Measurements from ENCODE around the gene CPEB2.

DNA sequence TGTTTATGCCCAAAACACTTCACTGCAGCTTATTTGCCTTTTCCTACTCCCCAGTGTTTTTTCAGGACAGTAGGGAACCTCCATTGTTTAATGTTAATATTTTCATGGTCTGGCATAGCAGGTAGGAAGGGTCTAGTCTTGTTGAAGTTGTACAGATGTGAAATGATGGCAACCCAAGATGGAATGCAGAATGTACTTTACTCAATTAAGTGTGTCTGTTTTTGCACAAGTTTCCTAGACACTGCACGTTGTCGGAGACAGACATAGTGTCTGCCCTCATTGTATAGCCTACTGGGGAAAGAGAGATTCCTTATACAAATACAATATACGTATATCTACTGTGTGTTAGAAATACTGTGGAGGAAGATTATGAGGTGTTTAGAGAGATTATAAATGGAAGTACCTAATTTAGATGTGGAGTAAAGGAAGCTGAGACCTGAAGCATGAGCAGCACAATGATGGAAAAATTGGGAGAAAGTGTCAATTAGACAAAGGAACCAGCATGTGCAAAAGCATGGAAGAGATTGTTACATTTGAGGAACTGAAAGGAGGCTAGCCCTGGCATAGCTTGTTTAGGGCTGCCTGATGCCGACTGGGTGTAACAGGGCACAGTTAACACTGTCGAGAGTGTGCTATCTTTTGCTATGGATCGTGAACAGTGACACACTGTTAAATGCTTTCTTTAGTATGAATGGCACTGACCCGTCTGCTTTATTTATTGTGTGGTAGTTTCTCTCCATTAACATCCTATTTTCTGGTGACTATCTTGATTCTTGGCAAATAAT lies 18.4 kb downstream of the CPEB2 start:
- no peak for TF ChIP-seq POU6F1 (CRISPR knock-in tag; IDR thresholded peaks at IDR 0.05; ENCODE audit: borderline replicate concordance, low read depth)
- no peak for TF ChIP-seq ARNTL (CRISPR knock-in tag; IDR thresholded peaks at IDR 0.05; ENCODE audit: borderline replicate concordance, low read depth)
- TF ChIP-seq TOX (CRISPR knock-in tag; IDR thresholded peaks at IDR 0.05; ENCODE audit: borderline replicate concordance): no peak
- TF ChIP-seq PATZ1 (CRISPR knock-in tag; IDR thresholded peaks at IDR 0.05; ENCODE audit: borderline replicate concordance): no peak
- no peak for TF ChIP-seq CREB5 (CRISPR knock-in tag; IDR thresholded peaks at IDR 0.05; ENCODE audit: low read depth)
- no peak for TF ChIP-seq ZNF8 (CRISPR knock-in tag; IDR thresholded peaks at IDR 0.05)
- TF ChIP-seq OSR1 (CRISPR knock-in tag; IDR thresholded peaks at IDR 0.05): no peak
- no peak for TF ChIP-seq ESRRG (CRISPR knock-in tag; IDR thresholded peaks at IDR 0.05)
- no peak for TF ChIP-seq PPARA (CRISPR knock-in tag; IDR thresholded peaks at IDR 0.05; ENCODE audit: borderline replicate concordance)
- peak; percentile 72; the same call in 1 of the 2 replicates for TF ChIP-seq TCF4 (CRISPR knock-in tag; IDR thresholded peaks at IDR 0.05; ENCODE audit: borderline replicate concordance)
- TF ChIP-seq ZFP30 (CRISPR knock-in tag; IDR thresholded peaks at IDR 0.05): no peak

Data from SK-N-SH treated with all-trans-retinoic acid at 6 μM for 48 hours (cell line).